ENCODE data around the gene C11orf21.

C11orf21 gene

GRCh38 chr11:2316169-2316962, 14.6 kb upstream of the C11orf21 start:
- Mint-ChIP-seq H3K4me3 (no peak overlapping the region), H3K36me3 (ENCODE audit: low read depth) (no peaks in the 10 kb centered on the region), H3K27me3 (no peaks in the 10 kb centered on the region), H3K27ac (no peak overlapping the region), H3K9me3 (no peaks in the 10 kb centered on the region), H3K4me1 (peaks cover 3% of the 10 kb centered on the region)
- ATAC-seq (no peak), DNase-seq (no peak)

DNA sequence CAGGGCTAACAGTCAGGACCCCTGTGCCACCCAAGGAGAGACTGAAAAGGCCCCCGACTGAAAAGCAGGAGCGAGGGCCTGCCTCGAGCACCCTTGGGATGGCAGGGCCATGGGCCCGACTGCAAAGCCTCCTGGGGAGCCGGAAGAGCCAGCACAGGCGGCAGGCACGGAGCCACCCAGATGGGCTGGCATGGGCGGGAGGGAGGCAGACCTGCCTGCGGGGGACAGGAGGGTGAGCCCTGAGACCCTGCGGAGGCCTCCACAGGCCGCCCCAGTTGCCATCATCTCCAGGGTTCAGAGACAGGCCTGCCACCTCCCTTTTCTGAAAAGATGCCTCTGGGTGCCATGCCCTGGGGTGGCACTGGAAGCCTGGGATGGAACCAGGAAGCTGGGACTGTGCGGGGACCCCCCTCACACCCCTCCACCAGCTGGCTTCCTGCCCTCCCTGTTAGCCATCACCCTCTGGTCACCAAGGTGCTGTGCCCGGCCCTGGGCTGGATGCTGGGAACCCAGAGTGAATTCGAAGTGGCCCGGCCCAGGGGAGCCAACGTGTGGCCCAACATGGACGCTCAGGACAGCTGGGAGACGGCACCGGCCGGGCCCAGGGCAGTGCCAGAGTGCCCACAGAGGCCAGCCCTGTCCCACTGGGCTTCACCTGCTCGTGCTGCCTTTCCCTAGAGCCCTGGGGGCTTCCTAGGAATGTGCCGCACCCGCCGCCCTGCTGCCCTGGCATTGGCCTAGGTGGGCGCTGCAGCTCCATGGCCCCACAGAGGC, 13.9 kb upstream of the C11orf21 start:
- H3K27me3 Mint-ChIP-seq, result no peaks in the 10 kb centered on the region
- no peaks in the 10 kb centered on the region for H3K9me3 Mint-ChIP-seq
- H3K36me3 Mint-ChIP-seq (ENCODE audit: low read depth), result no peaks in the 10 kb centered on the region
- peaks cover 3% of the 10 kb centered on the region for H3K4me1 Mint-ChIP-seq
- ATAC-seq (no peak), DNase-seq (no peak)
- H3K4me3 Mint-ChIP-seq, result no peak overlapping the region
- H3K27ac Mint-ChIP-seq, result no peak overlapping the region

- H3K27ac Mint-ChIP-seq, result no peak overlapping the region
- DNase-seq (no peak), ATAC-seq (no peak)
Measured at GRCh38 chr11:2314525-2315394, 13.0 kb upstream of the C11orf21 start.

GRCh38 chr11:2314136-2314524, 12.4 kb upstream of the C11orf21 start:
- Mint-ChIP-seq H3K4me1 (peaks cover 3% of the 10 kb centered on the region), H3K27me3 (no peaks in the 10 kb centered on the region), H3K4me3 (no peak overlapping the region), H3K36me3 (ENCODE audit: low read depth) (no peaks in the 10 kb centered on the region), H3K27ac (no peak overlapping the region), H3K9me3 (no peaks in the 10 kb centered on the region)
- DNase-seq (no peak), ATAC-seq (no peak)

More at GRCh38 chr11:2314525-2315394, 13.0 kb upstream of the C11orf21 start:
- H3K4me1 Mint-ChIP-seq, result peaks cover 3% of the 10 kb centered on the region
- H3K36me3 Mint-ChIP-seq (ENCODE audit: low read depth), result no peaks in the 10 kb centered on the region
- no peak overlapping the region for H3K4me3 Mint-ChIP-seq
- no peaks in the 10 kb centered on the region for H3K9me3 Mint-ChIP-seq
- H3K27me3 Mint-ChIP-seq, result no peaks in the 10 kb centered on the region

- ATAC-seq (no peak), DNase-seq (no peak)
- no peak overlapping the region for H3K4me3 Mint-ChIP-seq
- no peak overlapping the region for H3K27ac Mint-ChIP-seq
- no peaks in the 10 kb centered on the region for H3K9me3 Mint-ChIP-seq
- H3K4me1 Mint-ChIP-seq, result peaks cover 3% of the 10 kb centered on the region
- H3K27me3 Mint-ChIP-seq, result no peaks in the 10 kb centered on the region
- no peaks in the 10 kb centered on the region for H3K36me3 Mint-ChIP-seq (ENCODE audit: low read depth)
Measured at GRCh38 chr11:2313051-2313951, 11.6 kb upstream of the C11orf21 start.

DNA sequence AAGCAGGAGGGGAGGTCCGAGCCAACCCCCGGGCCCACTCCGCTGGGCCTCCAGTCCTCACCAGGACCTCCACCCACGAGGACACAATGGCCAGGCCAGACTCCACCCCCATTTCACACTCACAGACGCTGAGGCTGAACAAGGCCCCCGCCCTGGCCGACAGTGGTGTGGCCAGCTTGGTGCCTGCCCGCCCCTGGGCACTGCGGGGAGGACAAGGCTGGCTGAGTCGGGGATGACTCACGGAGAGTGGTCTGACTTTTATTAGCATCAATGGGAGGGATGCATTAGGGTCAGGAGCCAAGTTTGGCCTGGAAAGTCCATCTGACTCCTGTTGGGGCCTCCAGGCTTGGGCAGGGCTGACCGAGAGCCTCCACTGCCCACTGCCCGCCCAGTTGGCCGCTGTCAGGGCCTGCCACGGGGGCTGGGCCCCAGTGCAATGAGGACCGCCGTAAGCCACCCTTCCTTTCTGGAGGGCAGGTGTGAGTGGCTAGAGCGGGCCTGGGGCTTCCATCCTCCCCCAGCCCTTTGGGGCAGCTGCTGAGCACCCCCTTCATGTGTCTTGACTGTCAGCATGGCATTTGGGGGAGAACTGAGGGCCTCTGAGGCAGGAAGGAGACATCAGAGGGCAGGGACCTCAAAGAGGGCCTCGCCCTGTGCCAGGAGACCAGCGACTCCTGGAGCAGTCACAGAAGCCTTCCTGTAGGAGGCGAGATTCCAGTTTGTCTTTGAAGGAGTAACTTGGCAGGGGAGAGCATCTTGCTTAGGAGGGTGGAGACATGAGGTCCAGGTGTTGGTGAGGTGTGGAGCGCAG, 10.7 kb upstream of the C11orf21 start:
- ATAC-seq, result no peak
- Mint-ChIP-seq H3K9me3 (no peaks in the 10 kb centered on the region), H3K4me3 (no peak overlapping the region), H3K27me3 (no peaks in the 10 kb centered on the region), H3K36me3 (ENCODE audit: low read depth) (no peaks in the 10 kb centered on the region), H3K4me1 (peaks cover 3% of the 10 kb centered on the region), H3K27ac (no peak overlapping the region)
- DNase-seq, result no peak

DNA sequence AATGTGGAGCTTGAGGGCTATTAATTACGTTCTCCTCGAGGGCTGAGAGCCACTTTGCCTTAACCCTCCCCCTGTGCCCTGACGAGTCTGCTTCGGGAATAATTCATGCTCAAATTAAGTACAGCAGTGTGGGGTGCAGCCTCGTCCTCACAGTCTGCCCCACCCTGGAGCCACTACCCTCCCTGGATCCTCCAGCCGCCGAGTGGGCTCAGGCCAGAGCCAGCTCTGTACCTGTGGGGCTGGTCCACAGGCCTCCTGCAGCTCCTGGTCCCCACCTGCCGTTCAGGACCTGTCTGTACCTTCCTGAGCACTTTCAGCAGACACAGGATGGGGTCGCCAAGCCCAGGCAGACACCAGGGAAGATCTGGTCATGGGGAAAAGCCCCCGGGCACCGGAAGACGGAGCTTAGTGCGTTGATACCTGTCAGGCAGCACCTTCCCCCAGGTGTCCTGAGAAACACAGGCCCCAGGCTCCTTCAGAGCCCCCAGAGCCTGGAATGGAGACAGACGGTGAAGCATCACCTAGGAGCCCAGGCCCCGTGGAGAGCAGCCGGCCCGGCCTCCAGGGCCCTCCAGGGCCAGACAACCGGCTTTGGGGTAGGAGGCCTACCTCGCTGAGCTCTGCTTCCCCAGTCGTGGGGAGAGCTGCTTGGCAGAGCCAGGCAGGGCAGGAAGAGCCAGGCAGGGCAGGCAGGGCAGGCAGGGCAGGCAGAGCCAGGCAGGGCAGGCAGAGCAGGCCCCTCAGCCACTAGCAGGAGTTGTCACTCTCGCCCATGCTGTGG, 9.8 kb upstream of the C11orf21 start:
- Mint-ChIP-seq H3K36me3 (ENCODE audit: low read depth) (no peaks in the 10 kb centered on the region), H3K27ac (no peak overlapping the region), H3K27me3 (no peaks in the 10 kb centered on the region), H3K9me3 (no peaks in the 10 kb centered on the region), H3K4me1 (peaks cover under 1% of the 10 kb centered on the region), H3K4me3 (no peak overlapping the region)
- ATAC-seq (no peak), DNase-seq (no peak)

DNA sequence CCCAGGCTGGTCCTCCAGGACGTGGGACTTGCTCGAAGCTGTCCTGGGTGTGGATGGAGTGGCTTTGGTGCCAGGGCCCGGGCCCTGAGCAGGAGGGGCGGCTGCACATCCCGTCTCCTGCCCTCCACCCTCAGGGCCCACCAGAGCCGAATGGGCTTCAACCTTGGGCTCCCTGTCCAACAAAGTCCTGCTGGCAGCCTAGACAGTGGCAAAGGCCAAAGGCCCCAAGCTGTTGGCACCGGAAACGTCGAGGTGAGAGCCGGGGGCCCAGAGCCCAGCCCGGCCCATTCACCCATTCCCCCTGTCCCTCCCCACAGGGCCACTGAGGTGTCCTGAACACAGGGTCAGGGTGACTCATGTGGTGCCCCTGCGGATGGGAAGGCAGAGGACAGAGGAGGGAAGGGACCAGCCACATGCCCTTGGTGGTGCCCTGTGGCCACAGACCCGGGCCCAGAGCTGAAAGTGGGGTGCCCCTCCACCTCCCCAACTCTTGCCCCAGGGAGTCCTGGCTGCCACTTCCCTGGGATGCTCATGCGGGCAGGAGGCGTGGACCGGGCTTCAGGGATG, 9.2 kb upstream of the C11orf21 start:
- DNase-seq (no peak), ATAC-seq (no peak)
- H3K27ac Mint-ChIP-seq, result no peak overlapping the region
- no peaks in the 10 kb centered on the region for H3K27me3 Mint-ChIP-seq
- peaks cover 7% of the 10 kb centered on the region for H3K4me1 Mint-ChIP-seq
- H3K4me3 Mint-ChIP-seq, result no peak overlapping the region
- H3K9me3 Mint-ChIP-seq, result no peaks in the 10 kb centered on the region
- no peaks in the 10 kb centered on the region for H3K36me3 Mint-ChIP-seq (ENCODE audit: low read depth)

- no peaks in the 10 kb centered on the region for H3K9me3 Mint-ChIP-seq
- H3K27me3 Mint-ChIP-seq, result no peaks in the 10 kb centered on the region
- H3K4me1 Mint-ChIP-seq, result peaks cover 12% of the 10 kb centered on the region
- no peak overlapping the region for H3K27ac Mint-ChIP-seq
- no peak overlapping the region for H3K4me3 Mint-ChIP-seq
- no peak for ATAC-seq
- H3K36me3 Mint-ChIP-seq (ENCODE audit: low read depth), result no peaks in the 10 kb centered on the region
- DNase-seq, result no peak
Measured at GRCh38 chr11:2310073-2310785, 8.5 kb upstream of the C11orf21 start.

DNA sequence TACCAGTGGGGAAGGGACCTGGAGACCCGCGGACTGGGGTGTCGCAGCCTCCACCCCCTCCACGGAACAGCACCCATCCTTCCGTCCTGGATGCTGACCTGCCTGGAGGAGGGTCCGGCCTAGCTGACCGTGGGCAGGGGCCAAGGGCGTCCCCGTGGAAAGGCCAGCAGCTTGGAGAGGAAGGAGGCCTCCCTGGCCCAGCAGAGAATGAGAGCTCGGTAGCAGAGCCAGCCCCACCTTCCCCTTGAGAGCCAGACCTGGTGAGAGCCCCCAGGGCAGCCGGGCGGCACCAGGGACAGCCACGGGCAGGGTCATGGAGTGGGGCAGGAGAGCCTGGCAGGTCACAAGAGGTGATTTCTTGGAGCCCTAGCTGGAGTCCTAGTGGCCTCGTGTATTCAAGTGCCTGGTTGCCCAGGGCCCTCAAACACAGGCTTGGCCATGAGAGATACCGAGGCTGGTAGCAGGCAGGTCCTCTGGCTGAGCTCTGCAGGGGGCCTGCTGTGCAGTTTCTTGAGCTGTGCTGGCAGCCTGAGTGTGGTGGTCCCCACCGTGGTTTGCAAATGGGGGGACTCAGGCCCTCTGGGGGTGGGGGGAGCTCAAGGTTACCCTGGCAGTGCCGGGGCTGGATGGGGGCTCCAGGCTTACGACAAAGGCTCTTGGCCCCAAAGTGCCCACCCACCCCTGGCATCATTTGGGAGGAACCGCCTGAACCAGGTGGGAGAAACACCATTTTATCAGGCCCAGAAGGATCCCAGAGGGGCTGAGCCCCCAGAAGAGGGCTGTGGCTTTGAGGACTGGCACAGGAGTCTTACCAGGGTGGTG, 7.7 kb upstream of the C11orf21 start:
- Mint-ChIP-seq H3K9me3 (no peaks in the 10 kb centered on the region), H3K4me1 (peaks cover 16% of the 10 kb centered on the region), H3K27me3 (no peaks in the 10 kb centered on the region), H3K4me3 (no peak overlapping the region), H3K36me3 (ENCODE audit: low read depth) (no peaks in the 10 kb centered on the region), H3K27ac (no peak overlapping the region)
- DNase-seq, result no peak
- ATAC-seq, result no peak

- Mint-ChIP-seq H3K4me1 (peaks cover 22% of the 10 kb centered on the region), H3K9me3 (no peaks in the 10 kb centered on the region), H3K27me3 (no peaks in the 10 kb centered on the region), H3K4me3 (no peak overlapping the region), H3K27ac (no peak overlapping the region), H3K36me3 (ENCODE audit: low read depth) (no peaks in the 10 kb centered on the region)
- DNase-seq, result no peak
- no peak for ATAC-seq
Measured at GRCh38 chr11:2308713-2309112, 7.0 kb upstream of the C11orf21 start.

Measured in activated naive CD8-positive, alpha-beta T cell treated with anti-CD3 and anti-CD28 coated beads, Interleukin-2, amount 50 U/mL, for 24 hours (primary cell).